ENCODE results near the gene ZNF407.

GRCh38 chr18:74610051-74610615 lies 12.5 kb downstream of the ZNF407 start:
- TF ChIP-seq SUZ12 (IDR thresholded peaks at IDR 0.05; ENCODE audit: extremely low read depth, insufficient read depth, insufficient read length) (no peak), ZNF274 (IDR thresholded peaks at IDR 0.05; ENCODE audit: low read depth, low read length) (no peak)

All from NT2/D1 (cell line).